PFSK-1 (cell line): Measurements from ENCODE around the gene RPAP3.
A peak's percentile ranks its signal among the peaks of the same experiment; 100 is the strongest.

Experiments
- FOXP2 ChIP-seq: optimal IDR thresholded peaks from 2 replicates; pipeline ENCODE3; 2011; ENCODE audit warnings: borderline replicate concordance, control low read depth, inconsistent platforms; ENCODE audit not compliant: insufficient read depth; ENCODE audit errors: extremely low read length, extremely low read depth
- POLR2AphosphoS5 ChIP-seq: IDR thresholded peaks from 2 replicates; pipeline ENCODE4 v1.6.1; 2012; ENCODE audit warnings: low read depth, mild to moderate bottlenecking, control low read depth, low read length, moderate library complexity
- SIN3A ChIP-seq: IDR thresholded peaks from 2 replicates; pipeline ENCODE4 v1.6.1; 2012; ENCODE audit warnings: mild to moderate bottlenecking, low read length, moderate library complexity, borderline replicate concordance; ENCODE audit not compliant: insufficient read depth
- TAF1 ChIP-seq: IDR thresholded peaks from 2 replicates; pipeline ENCODE4 v1.6.1; 2012; ENCODE audit warnings: low read length, control low read depth, borderline replicate concordance; ENCODE audit not compliant: insufficient read depth
- TF ChIP-seq, protein P1 (sequence below), 2 experiments: IDR thresholded peaks; 2 replicates each; pipeline versions ENCODE4 v1.6.1 to v1.8.0; 2011 to 2012; ENCODE audit warnings: low read depth in 2 of 2, low read length in 2 of 2, control low read depth in 1 of 2, inconsistent platforms in 1 of 2, mild to moderate bottlenecking in 1 of 2, moderate library complexity in 1 of 2; ENCODE audit not compliant: insufficient read depth in 1 of 2

The RPAP3 gene

DNA sequence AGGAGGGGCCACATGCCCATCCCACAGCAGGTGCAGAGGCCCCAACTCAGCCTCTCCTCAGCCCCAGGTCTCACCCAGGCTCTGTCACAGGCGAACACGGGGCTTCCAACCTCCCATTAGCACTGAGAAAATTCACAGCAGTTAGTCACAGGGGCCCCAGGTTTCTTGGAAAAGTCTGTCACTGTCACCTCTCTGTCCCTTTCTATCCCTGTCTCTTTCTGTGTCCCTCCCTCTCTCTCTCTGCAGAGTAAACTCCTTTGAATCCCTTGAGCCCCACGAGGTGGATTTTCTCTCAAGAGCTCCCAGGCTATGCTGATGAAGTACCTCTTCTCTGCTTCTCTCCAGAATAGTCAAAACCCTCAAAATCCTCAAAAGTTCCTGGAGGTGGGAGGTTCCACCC lies 33.5 kb upstream of the RPAP3 start:
- no peak for TF ChIP-seq TAF1
- TF ChIP-seq, protein P1, sequence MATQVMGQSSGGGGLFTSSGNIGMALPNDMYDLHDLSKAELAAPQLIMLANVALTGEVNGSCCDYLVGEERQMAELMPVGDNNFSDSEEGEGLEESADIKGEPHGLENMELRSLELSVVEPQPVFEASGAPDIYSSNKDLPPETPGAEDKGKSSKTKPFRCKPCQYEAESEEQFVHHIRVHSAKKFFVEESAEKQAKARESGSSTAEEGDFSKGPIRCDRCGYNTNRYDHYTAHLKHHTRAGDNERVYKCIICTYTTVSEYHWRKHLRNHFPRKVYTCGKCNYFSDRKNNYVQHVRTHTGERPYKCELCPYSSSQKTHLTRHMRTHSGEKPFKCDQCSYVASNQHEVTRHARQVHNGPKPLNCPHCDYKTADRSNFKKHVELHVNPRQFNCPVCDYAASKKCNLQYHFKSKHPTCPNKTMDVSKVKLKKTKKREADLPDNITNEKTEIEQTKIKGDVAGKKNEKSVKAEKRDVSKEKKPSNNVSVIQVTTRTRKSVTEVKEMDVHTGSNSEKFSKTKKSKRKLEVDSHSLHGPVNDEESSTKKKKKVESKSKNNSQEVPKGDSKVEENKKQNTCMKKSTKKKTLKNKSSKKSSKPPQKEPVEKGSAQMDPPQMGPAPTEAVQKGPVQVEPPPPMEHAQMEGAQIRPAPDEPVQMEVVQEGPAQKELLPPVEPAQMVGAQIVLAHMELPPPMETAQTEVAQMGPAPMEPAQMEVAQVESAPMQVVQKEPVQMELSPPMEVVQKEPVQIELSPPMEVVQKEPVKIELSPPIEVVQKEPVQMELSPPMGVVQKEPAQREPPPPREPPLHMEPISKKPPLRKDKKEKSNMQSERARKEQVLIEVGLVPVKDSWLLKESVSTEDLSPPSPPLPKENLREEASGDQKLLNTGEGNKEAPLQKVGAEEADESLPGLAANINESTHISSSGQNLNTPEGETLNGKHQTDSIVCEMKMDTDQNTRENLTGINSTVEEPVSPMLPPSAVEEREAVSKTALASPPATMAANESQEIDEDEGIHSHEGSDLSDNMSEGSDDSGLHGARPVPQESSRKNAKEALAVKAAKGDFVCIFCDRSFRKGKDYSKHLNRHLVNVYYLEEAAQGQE (IDR thresholded peaks at IDR 0.05; ENCODE audit: insufficient read depth in 1 of 2, low read depth in 2 of 2, low read length in 2 of 2) = no peak
- no peak for TF ChIP-seq SIN3A
- no peak for TF ChIP-seq FOXP2
- no peak for TF ChIP-seq POLR2AphosphoS5

DNA sequence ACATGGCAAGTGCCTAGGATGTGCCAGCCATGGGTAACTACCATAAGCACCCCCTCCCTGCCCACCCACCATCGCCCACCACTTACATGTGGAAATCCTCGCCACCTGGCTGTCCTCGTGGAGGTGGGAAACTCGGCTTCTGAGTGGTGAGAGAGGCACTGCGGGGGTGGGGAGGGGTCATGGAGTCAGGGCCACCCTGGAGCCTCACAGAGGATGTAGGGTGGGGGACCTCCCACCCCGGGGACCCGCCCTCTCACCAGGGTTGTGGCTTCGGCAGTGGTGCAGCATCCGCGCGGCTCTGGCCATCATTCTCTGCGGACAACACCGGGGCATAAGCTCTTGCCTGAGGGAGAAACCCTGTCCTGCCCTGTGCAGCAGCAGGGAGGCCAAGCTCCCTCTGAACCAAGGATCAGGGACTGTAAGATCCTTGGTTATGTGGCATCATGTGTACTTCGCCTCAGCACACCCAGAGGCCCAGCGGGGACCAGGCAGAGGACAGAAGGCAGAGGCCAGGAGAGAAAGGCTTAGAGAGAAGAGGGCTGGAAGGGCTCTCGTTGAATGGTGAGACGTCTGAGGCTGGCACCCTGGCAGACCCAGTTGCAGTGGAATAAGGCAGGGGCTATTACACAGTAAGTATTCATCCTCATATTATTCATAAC lies 32.2 kb upstream of the RPAP3 start:
- TF ChIP-seq TAF1 (no peak), SIN3A (no peak), FOXP2 (no peak), POLR2AphosphoS5 (no peak)
- TF ChIP-seq, protein P1 (IDR thresholded peaks at IDR 0.05; ENCODE audit: insufficient read depth in 1 of 2, low read depth in 2 of 2, low read length in 2 of 2) = no peak

DNA sequence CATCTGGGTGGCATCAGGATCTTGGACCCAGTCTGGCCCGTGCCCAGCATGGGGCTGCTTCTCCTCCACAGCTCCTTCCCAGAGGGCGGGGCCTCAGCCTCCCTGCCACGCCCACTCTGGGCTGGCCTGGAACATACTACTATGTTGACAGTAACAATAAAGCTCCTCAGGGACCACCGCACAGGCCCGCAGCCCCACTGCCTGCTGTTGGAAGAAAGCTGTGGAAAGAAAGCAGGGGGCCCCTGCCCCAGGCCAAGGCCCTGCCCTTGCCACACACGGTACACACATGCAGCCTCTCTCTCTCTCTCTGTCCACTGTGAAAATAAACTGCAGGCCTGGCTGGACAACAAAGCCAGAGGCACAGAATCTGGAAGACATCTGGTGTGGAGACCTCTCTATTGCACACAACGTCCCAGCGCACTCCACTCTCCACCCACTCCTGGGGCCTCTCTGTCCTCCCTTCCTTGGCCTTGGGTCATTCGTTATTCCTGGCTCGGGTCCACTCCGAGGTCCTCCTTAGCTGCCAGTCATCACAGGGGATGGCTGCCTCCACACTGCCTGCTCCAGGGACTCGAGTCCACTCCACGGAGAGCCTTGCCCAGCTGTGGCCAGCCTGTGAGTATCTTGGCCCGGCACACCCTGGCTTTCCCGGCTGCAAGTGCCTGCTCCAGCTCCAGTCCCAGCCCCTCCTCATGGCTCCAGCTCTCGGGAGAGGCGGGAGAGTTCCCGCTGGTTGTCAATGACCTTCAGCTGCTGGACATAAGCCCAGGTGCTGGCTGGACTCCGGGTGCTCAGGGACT lies 31.2 kb upstream of the RPAP3 start:
- TF ChIP-seq SIN3A = no peak
- TF ChIP-seq TAF1 = no peak
- peak; percentile 40 for TF ChIP-seq FOXP2
- TF ChIP-seq POLR2AphosphoS5 = peak; percentile 61
- TF ChIP-seq, protein P1 (IDR thresholded peaks at IDR 0.05; ENCODE audit: insufficient read depth in 1 of 2, low read depth in 2 of 2, low read length in 2 of 2) = no peak

DNA sequence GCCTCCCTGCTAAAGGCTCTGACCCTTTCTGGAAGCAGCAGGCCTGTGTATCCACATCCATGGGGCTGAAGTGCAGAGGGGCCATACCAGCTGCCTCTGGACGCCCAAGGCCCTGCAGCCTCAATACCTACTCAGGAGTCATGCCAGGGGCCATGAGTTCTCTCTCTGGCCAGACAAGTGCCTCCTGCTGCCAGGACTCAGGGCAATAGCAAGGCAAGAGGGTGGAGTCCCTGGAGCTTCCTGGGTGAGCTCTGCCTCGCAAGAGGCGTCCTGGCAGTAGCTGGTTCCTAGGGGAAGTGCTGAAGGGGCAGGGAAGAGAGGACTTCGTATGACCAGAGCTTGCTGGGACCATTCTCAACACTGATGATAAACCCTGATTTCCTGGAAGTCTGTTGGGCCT lies 30.4 kb upstream of the RPAP3 start:
- TF ChIP-seq, protein P1 (IDR thresholded peaks at IDR 0.05; ENCODE audit: insufficient read depth in 1 of 2, low read depth in 2 of 2, low read length in 2 of 2) = no peak
- TF ChIP-seq FOXP2 = no peak
- TF ChIP-seq POLR2AphosphoS5 = no peak
- TF ChIP-seq SIN3A = no peak
- no peak for TF ChIP-seq TAF1
